ENCODE measurements around the gene CDK2.

- TF ChIP-seq, protein P1, sequence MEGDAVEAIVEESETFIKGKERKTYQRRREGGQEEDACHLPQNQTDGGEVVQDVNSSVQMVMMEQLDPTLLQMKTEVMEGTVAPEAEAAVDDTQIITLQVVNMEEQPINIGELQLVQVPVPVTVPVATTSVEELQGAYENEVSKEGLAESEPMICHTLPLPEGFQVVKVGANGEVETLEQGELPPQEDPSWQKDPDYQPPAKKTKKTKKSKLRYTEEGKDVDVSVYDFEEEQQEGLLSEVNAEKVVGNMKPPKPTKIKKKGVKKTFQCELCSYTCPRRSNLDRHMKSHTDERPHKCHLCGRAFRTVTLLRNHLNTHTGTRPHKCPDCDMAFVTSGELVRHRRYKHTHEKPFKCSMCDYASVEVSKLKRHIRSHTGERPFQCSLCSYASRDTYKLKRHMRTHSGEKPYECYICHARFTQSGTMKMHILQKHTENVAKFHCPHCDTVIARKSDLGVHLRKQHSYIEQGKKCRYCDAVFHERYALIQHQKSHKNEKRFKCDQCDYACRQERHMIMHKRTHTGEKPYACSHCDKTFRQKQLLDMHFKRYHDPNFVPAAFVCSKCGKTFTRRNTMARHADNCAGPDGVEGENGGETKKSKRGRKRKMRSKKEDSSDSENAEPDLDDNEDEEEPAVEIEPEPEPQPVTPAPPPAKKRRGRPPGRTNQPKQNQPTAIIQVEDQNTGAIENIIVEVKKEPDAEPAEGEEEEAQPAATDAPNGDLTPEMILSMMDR (IDR thresholded peaks at IDR 0.05): no peak
- no peak for TF ChIP-seq POLR2A (IDR thresholded peaks at IDR 0.05)
Measured at GRCh38 chr12:55997535-55997859, 30.9 kb downstream of the CDK2 start.
